NT2/D1 (cell line): Measurements from ENCODE around the gene CRYAA.
"Not testable (repeated sequence)": the region's sequence is repeated elsewhere in the genome, so short reads cannot be mapped to it uniquely, and the experiment has no call there.

Experiments
- SUZ12 ChIP-seq: IDR thresholded peaks from 2 replicates; pipeline ENCODE4 v1.6.1; 2011; ENCODE audit not compliant: insufficient read length, insufficient read depth; ENCODE audit errors: extremely low read depth
- ZNF274 ChIP-seq: IDR thresholded peaks from 2 replicates; pipeline ENCODE4 v1.6.1; 2011; ENCODE audit warnings: mild to moderate bottlenecking, low read depth, low read length

GRCh38 chr21:43130094-43130493, 38.7 kb upstream of the CRYAA start:
- TF ChIP-seq ZNF274, SUZ12: not testable (repeated sequence)
